C4-2B (cell line): ENCODE measurements around the gene SERINC1.

Experiments
- H3K27ac ChIP-seq: fragments of 450-650 bp; 2 replicates; pipeline ENCODE4 v1.5.1; 2017
- ZFX ChIP-seq: fragments of 450-650 bp; IDR thresholded peaks from 2 replicates; pipeline ENCODE4 v1.6.1; 2017
- TF ChIP-seq, protein P1 (sequence below): fragments of 450-650 bp; conservative IDR thresholded peaks from 2 replicates; pipeline ENCODE4 v1.5.1; 2017; ENCODE audit warnings: mild to moderate bottlenecking

SERINC1 gene

GRCh38 chr6:122405417-122405816 is 66.2 kb downstream of the SERINC1 start:
- H3K27ac ChIP-seq, result no peak overlapping the region
- TF ChIP-seq ZFX, result no peak
- TF ChIP-seq, protein P1, sequence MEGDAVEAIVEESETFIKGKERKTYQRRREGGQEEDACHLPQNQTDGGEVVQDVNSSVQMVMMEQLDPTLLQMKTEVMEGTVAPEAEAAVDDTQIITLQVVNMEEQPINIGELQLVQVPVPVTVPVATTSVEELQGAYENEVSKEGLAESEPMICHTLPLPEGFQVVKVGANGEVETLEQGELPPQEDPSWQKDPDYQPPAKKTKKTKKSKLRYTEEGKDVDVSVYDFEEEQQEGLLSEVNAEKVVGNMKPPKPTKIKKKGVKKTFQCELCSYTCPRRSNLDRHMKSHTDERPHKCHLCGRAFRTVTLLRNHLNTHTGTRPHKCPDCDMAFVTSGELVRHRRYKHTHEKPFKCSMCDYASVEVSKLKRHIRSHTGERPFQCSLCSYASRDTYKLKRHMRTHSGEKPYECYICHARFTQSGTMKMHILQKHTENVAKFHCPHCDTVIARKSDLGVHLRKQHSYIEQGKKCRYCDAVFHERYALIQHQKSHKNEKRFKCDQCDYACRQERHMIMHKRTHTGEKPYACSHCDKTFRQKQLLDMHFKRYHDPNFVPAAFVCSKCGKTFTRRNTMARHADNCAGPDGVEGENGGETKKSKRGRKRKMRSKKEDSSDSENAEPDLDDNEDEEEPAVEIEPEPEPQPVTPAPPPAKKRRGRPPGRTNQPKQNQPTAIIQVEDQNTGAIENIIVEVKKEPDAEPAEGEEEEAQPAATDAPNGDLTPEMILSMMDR, result no peak

DNA sequence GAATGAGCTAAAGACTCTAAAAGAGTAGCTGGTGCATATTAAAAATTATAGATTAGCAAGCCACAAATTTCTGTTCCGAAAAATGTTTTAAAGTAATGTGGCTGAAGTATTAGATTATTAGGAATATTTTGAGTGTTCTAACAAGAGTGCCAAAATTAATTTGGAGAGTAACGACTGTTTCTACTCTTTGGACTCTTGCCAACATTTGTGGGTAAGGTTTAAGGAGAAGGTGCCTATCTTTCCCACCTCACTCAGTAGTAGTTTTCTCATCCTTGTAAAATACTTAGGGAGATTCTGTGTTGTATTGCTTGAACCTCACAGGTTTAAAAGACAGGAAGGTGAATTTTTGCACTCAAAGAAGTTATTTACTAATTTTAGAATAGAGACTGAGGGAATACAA is 67.2 kb downstream of the SERINC1 start:
- no peak for TF ChIP-seq ZFX
- TF ChIP-seq, protein P1, result no peak
- no peak overlapping the region for H3K27ac ChIP-seq

DNA sequence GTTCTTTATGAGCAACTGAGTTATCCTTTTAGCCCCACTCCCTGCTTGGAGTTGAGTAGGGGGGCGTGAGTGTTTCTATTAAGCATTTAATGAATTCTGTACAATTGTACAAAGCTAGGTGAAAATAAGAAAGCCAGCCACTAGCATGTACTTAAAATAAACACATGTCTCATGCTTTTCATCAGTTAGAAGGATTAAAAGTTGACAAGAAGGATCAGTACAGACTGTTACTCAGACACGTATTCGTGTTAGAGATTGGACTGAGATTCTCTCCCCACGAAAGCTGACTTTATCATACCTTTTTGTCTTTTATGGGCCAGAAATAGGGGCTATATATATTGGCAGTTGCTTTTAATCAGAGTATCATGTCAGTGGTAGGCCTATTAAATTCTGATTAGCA is 70.5 kb downstream of the SERINC1 start:
- no peak overlapping the region for H3K27ac ChIP-seq

GRCh38 chr6:122400462-122401089 is 71.0 kb downstream of the SERINC1 start:
- TF ChIP-seq, protein P1, result no peak
- H3K27ac ChIP-seq, result peak overlapping the region; percentile 90

More for the DNA sequence above, 70.5 kb downstream of the SERINC1 start:
- TF ChIP-seq ZFX, result no peak
- TF ChIP-seq, protein P1, result no peak

DNA sequence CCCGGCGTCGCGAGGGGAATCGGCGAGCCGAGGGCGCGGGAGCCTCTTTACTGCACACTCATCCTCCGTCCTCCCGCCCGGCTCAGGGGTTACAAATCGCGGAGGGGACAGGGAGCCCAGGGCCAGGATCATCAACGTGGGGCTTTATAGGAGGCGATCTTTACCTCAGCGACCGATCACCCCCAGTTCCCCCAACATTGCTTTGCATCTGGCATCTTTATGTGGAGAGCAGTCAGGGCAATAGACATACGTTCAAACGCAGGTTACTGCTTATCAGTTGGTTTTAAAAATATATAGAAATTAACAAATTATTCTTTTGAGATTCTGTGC is 71.5 kb downstream of the SERINC1 start:
- H3K27ac ChIP-seq, result peak overlapping the region; percentile 90
- peak; percentile 27; the same call in 1 of the 2 replicates for TF ChIP-seq ZFX
- TF ChIP-seq, protein P1, result no peak

DNA sequence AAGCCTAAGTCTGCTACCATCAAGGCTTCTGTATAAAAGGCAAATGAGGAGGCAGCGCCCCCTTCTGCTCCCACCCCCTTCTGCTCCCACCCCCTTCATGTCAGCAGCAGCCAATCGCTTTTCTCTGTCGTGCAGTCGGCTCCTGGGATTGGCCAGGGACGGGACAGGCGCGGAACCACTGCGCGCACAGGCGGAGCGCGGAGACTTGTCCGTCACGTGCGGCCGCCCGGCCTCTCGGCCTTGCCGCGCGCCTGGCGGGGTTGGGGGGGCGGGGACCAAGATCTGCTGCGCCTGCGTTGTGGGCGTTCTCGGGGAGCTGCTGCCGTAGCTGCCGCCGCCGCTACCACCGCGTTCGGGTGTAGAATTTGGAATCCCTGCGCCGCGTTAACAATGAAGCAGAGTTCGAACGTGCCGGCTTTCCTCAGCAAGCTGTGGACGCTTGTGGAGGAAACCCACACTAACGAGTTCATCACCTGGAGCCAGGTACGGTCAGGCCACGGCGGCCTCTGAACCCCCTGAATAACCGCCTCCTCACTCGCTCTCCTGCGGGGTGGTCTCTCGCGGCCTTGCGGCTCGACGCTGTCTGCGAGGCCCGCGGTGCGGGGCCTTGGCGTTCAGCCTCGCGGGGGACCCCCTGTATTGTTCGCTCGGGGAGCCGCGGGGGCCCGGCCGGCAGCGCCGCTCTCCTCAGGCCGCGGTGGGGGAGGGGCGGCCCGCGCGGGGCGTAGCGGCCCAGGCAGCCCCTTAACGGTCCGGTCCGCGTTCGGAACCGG is 72.1 kb downstream of the SERINC1 start, which contains the start of gene HSF2:
Gene HSF2, plus strand, starts transcription at position 305 of the 773 bp plus-strand sequence. Its CDS starts 86 bp downstream, at position 391.
- peak; percentile 81 for TF ChIP-seq ZFX
- TF ChIP-seq, protein P1, result peak; percentile 28
- peak within 1 kb of the TSS; percentile 90 for H3K27ac ChIP-seq

DNA sequence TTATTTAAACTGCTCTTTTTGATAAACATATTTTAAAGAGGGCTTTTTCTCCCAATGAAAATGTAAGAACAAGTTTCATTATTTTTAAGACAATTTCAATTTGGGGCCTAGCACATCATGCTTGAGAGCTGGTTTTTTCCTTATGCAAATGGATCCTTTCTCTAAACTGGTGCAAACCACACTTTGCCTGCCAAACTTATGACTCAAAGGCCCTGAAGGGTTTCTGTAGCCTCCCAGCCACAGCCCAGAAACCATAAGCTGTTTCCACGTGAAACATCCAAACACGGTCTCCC is 72.6 kb downstream of the SERINC1 start:
- TF ChIP-seq ZFX, result no peak
- TF ChIP-seq, protein P1, result no peak
- H3K27ac ChIP-seq, result no peak overlapping the region
